ENCODE data around the gene RFC3.

RFC3 gene

DNA sequence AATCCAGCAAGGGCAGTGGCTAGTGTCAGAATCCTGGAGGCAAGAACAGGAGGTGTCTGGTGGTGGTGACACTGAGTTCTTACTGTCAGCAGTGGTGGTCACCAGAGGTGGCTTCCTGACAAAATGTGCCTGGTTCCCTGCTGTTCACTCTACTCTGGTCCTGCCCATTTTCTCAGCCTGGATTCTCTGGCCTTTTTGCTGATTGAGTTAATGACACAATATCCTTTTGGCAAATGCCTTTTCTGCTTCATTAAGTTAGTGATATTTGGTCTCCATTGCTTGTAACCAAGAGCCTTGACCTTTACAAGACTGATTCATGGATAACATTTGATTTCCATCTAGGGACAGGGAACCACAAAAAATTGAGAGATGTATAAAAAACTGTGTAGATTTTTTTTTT is 51.1 kb downstream of the RFC3 start:
- DNase-seq: no peak

DNA sequence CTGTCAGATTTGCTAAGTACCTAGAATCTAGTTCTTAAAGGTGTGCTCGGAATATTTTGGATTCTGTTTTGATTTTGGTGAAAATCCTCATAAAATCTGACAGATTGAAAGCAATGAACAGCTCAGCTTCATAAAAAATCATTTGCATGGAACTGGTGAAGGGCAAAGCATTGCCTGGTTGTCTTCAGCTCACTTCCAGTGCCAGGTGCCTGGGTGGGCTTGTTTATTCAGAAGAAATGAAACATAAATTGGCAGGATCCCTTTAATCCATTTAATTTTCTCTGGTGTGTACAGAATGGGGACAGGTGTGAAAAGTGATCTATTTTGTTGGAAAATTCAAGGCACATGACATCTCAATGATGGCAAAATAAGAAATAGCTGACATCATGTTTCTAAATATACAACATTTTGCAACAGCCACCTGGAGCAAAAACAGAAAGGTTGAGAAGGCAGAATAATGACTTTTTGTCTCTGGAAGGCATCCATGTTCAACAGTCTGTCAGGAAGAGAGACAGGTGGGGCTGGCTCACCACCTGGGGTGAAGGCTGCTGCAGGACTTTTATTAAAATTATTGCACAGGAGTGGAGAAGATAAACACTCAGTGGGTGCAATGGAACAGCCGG is 52.2 kb downstream of the RFC3 start:
- DNase-seq: peak; percentile 80

DNA sequence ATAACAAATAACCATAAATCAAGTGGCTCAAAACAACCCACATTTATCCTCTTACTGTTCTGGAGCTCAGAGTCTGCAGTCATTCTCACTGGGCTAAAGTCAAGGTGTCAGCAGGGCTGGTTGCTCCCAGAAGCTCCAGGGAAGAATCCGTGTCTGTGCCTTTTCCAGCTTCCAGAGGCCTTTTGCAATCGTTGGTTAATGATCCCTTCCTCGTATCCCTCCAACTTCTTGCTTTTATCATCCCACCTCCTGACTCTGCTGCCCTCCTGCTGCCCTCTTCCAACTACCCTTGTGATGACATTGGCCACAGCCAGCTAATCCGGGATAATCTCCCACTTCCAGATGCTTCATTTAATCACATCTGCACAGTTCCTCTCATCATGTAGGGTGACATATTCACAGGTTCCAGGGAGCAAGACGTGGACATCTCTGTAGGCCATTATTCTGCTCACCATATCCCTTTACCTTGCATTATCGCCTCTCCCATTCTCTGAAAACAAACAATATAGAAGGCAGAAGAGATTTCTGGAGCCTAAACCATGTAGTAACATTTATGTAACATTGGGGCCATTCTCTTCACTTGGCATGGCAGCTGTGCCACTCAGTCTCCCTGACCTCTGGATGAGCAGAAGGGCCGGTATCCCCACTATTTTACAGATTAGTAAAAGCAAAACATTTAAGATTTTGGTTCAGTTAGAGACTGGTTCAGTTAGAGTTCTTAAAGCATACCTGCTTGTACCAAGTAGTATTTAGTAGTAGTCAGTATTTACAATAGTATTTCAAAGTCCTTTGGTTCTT is 53.5 kb downstream of the RFC3 start:
- DNase-seq: no peak

DNA sequence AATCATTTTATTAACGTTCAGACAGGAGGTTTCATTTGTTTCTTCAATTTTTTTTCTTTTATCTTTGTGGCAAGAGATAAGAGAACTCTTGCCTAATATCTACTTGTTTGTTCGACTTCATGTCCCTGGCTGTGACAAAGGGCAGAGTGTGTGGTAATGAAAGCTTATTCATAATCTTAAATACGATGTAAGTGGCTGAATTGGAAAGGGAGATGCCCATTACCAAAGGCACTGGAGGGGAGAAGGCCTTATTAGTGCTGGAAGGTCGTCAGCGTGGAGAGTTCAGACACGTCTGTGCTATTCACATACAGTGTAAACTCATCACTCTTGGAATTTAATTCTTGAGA is 54.0 kb downstream of the RFC3 start:
- DNase-seq: no peak

DNA sequence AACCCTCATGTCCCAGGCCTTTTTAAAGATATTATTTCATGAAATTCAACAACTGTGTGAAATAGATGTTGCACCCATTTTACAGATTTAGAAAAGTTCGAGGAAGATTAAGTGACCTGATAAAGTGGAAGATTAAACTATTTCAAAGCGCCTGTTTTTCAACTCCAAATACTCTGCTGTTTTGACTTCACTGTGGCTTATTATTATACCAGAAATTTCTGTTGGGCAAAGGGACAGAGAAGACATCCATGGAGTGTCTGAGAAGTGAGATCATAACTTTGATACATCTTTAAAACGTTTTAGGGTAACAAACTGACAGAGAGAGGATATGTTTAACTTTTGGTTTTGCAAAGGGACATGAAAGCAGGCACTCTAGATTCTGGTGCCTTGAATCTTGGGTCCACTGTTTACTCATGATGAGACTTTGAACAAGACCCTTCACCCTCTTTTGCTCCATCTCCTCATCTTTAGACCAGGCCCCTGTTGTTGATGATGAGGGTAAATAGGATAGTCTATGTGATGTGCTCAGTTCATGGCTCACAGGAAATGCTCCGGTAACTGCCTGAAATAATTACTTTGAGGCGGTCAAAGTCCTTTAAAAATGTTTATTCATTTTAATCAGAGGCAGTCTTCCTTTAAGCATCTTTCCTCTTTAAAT is 55.4 kb downstream of the RFC3 start:
- no peak for DNase-seq

DNA sequence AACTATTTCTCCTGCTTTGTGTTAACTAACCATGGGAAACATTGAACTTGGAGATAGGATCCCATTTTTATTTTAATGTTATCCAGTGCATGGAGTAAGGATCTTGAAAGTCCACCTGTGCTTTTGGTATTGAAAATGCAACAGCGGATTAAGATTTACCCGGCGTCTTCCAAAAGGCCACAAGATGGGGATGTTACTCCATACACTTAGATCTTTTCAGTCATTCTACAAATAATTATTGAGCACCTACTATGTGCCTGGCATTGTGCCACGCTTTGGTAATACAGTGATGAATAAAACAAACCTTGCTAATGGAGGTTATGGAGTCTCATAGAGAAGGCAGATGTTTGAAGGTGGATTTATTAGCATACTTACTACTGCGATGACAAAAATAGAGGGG is 56.9 kb downstream of the RFC3 start:
- DNase-seq: no peak

DNA sequence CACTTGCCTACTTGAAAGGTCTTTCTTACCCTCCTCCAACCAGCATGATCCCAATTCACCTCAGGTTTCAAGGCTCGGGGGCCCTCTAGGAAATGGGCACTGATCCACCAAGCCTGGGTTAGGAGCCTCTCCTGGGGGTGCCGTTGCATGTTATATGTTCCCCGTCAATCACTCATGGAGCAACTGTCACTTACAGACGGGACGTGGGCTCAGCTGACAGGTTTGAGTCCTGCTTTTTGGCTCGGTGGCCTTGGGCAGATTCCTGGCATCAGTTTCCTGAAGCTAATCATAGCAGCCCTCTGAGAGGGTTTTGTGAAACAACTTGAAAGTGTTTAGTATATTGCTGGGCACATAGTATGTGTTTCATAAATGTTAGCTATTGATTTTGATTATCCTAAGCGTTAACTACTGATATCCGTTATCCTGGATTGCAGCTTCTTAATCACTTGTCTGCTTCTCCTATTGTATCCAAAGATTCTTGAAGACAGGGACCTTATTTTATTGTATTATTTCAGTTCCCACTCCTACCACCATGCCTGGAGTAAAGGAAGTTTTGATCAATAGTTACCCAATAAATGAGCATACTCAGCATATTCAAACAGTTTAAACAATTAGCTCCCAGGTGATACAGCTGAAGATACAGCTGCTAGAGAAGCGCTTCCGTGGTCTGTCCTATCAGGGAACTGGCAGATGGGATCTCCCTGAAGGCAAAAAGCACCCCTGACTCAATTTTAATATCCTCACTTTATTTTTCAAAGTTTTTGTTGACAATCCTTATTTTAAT is 57.9 kb downstream of the RFC3 start:
- no peak for DNase-seq

DNA sequence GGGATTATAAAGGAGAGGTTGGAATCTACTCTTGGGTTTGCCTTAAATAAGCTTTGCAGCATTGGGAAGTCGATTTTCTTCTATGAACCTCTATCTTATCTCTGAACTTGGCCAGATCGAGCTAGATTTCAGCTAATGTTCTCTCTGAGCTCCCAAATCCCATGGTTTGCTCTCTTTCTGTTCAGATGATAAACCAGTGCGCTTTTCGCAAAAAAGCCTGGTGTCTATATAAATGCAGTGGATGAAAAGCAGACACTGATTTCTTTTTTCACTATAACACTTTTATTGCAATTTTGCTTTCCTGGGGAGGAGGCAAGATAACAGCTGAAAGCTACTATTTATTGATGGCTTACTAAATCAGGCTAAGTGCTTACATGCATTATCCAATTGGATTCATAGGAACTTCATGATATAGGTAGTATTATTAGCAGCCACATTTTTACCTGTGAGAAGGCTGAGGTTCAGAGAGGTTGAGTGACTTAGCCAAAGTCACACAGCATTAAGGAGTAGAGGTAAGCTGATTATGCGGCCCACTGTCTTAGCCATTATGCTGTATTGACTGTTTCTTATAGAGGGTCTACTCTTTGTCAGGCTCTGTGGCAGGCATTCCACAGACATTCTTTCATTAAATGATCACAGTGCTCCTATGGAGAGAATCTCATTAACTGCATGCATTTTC is 58.9 kb downstream of the RFC3 start:
- no peak for DNase-seq

DNA sequence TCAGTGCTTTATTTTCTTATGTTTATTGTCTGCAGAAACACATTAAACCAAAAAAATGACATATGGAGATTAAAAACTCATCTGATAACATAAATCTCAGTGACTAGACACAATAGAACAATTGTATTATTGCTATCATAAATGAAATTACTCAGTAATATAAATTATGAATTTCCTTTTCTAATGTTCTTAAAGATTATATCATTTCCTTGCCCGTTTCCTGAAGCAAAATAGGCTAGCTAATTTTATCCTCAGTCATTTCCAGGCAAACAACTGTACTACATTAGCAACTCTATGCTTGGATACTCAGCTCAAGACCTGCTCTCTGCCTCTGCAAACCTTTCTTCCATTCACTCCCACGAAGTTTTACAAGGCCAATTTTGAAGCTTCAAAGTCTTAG is 61.2 kb downstream of the RFC3 start:
- no peak for DNase-seq

DNA sequence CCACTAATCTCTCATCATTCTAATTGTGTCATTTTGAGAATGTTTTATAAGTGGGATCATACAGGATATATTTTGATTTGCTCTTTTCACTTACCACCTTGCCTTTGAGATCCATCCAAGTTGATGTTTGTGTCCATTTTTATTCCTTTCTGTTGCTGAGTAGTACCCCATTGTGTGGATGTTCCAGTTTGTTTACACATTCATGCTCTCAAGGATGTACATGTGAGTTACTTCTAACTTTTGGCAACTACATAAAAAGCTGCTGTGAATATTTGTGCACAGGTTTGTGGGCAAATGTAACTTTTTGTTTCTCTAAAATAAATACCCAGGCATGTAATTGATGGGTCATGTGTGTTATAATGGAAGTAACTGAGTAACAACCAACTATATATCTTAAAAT is 64.9 kb downstream of the RFC3 start:
- DNase-seq: no peak

DNA sequence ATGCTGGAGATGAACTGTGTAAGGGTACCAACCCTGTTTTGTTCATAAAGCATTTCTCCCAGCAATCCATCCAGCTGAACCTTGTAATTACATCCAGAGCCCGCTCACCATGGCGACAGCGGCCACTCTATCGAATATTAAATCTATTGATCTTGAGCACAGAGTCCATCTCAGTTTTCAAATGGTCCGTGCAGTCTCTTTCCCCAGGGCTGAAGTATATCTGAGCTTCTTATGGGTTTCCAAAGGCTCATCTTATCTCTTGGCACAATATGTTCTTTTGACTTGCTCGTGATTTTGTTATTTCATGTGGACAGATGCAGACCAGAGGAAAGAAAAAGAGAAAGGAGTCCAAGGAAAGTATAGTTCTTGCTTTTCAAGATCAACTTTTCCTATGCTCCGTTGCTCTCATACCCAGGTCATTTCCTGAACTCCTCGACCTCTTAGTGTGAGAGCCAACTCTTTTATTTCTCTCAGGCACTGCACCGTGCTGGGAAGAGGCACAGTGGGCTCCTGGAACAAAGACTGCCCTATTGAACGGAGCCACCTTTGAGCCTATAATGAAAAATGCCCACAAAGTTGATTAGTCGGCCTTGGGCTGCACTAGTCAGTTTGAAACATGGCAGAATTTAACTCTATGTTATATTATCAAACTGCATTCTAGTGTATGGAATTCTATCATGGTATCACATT is 66.7 kb downstream of the RFC3 start:
- DNase-seq: no peak

Data from NCI-H774 (cell line).